GM20000 (cell line): ENCODE results near the gene PRR14.

ENCODE experiments used
- DNase-seq: peaks from one replicate; pipeline ENCODE4 v3.0.0; 2012; ENCODE audit warnings: low spot score
- CTCF ChIP-seq: IDR thresholded peaks from 2 replicates; pipeline ENCODE4 v1.5.1; 2012; ENCODE audit warnings: mild to moderate bottlenecking, control low read depth; ENCODE audit errors: extremely low read depth, missing control alignments

PRR14 gene

GRCh38 chr16:30663820-30664219, 13.1 kb downstream of the PRR14 start:
- peak; percentile 30 for DNase-seq
- no peak for TF ChIP-seq CTCF

- peak; percentile 26 for DNase-seq
- no peak for TF ChIP-seq CTCF
Observed at GRCh38 chr16:30664616-30665109, 13.9 kb downstream of the PRR14 start.

GRCh38 chr16:30665155-30665829, 14.5 kb downstream of the PRR14 start:
- DNase-seq, result no peak
- TF ChIP-seq CTCF, result no peak

GRCh38 chr16:30665830-30666190, 15.1 kb downstream of the PRR14 start:
- TF ChIP-seq CTCF, result no peak
- DNase-seq, result no peak

GRCh38 chr16:30666681-30667080, 15.9 kb downstream of the PRR14 start:
- DNase-seq, result no peak

GRCh38 chr16:30667361-30667905, 16.7 kb downstream of the PRR14 start:
- no peak for DNase-seq
- TF ChIP-seq CTCF, result no peak

More at GRCh38 chr16:30666681-30667080, 15.9 kb downstream of the PRR14 start:
- no peak for TF ChIP-seq CTCF

- no peak for TF ChIP-seq CTCF
- no peak for DNase-seq
Observed at GRCh38 chr16:30668393-30668792, 17.6 kb downstream of the PRR14 start.
